B cell (primary cell): ENCODE results near the gene KRTAP5-9. TPM values are rescaled to one million over a fixed set of nuclear protein-coding genes. Genes with fewer than 3 reads are reported as not detected.
A peak's percentile ranks its signal among the peaks of the same experiment; 100 is the strongest.

Experiments
- ATAC-seq: fragments of 200-7000 bp; cut with Tn5 transposase; one replicate; pipeline ENCODE4 v1.10.0; 2021; ENCODE audit warnings: low read depth, mild to moderate bottlenecking, moderate number of reproducible peaks, moderate library complexity
- CTCF ChIA-PET: fragments of 350-600 bp; sonication (Branson Sonifier 250); formaldehyde crosslinking; loops from one replicate; lab custom pipeline; 2021; ENCODE audit warnings: antibody characterized with exemption, inconsistent platforms; lab: Charles Lee
- POLR2A ChIA-PET: fragments of 350-600 bp; sonication (Branson Sonifier 250); formaldehyde crosslinking; loops from one replicate; lab custom pipeline; 2021; ENCODE audit warnings: antibody characterized with exemption; lab: Charles Lee
- DNase-seq: peaks from one replicate; pipeline ENCODE4 v3.0.0; 2013
- H2AFZ ChIP-seq: 2 replicates; pipeline ENCODE4 v1.6.1; 2012; ENCODE audit warnings: mild to moderate bottlenecking, low read depth, low read length; ENCODE audit not compliant: insufficient read depth, poor library complexity, severe bottlenecking
- H3K27ac ChIP-seq, 2 donors: 1 replicate in 1 of 2; 2 replicates in 1 of 2; pipeline ENCODE4 v1.5.1; 2012 to 2013; ENCODE audit warnings: low read length in 2 of 2, mild to moderate bottlenecking in 2 of 2, moderate library complexity in 1 of 2
- H3K27me3 ChIP-seq, 4 experiments: fragments of 200-600 bp in 1 of 4; sonication (generic) in 1 of 4; replicated peaks in 1 of 4; 1 replicate in 2 of 4; 2 replicates in 2 of 4; pipeline versions ENCODE4 v1.6.1 to v1.7.0; 2013 to 2016; ENCODE audit warnings: low read length in 3 of 4, mild to moderate bottlenecking in 2 of 4, mixed read lengths in 1 of 4, moderate library complexity in 1 of 4; ENCODE audit not compliant: insufficient read depth in 4 of 4, control insufficient read depth in 3 of 4; ENCODE audit errors: control extremely low read depth in 1 of 4
- H3K36me3 ChIP-seq, 2 experiments: replicated peaks in 1 of 2; 1 replicate in 1 of 2; 2 replicates in 1 of 2; pipeline versions ENCODE4 v1.6.1 to v1.7.1; 2013; ENCODE audit warnings: low read length in 1 of 2; ENCODE audit not compliant: insufficient read depth in 2 of 2, control insufficient read depth in 1 of 2; ENCODE audit errors: control extremely low read depth in 1 of 2, extremely low read depth in 1 of 2
- H3K4me1 ChIP-seq, 2 donors: fragments of 200-600 bp in 1 of 2; sonication (generic) in 1 of 2; 1 replicate in 1 of 2; 2 replicates in 1 of 2; pipeline versions ENCODE4 v1.5.1 to v1.6.1; 2013 to 2017; ENCODE audit warnings: low read length in 2 of 2; ENCODE audit not compliant: control insufficient read depth in 2 of 2, insufficient read depth in 2 of 2
- H3K4me2 ChIP-seq: replicated peaks from 2 replicates; pipeline ENCODE3; 2012; ENCODE audit warnings: mild to moderate bottlenecking, low read depth, low read length; ENCODE audit not compliant: poor library complexity, severe bottlenecking
- H3K4me3 ChIP-seq, 5 experiments: fragments of 200-600 bp in 1 of 5; sonication (generic) in 1 of 5; 1 replicate in 3 of 5; 2 replicates in 2 of 5; pipeline versions ENCODE4 v1.5.1 to v1.7.0; 2011 to 2016; ENCODE audit warnings: low read length in 4 of 5, mild to moderate bottlenecking in 4 of 5, low read depth in 2 of 5, control low read depth in 1 of 5, moderate library complexity in 1 of 5; ENCODE audit not compliant: insufficient read depth in 1 of 5; ENCODE audit errors: control extremely low read depth in 1 of 5, extremely low read depth in 1 of 5
- H3K79me2 ChIP-seq: fragments of 200-600 bp; sonication (generic); one replicate; pipeline ENCODE4 v1.6.0; 2016; ENCODE audit warnings: low read length; ENCODE audit not compliant: control insufficient read depth, insufficient read depth
- H3K9ac ChIP-seq: fragments of 200-600 bp; sonication (generic); 2 replicates; pipeline ENCODE4 v1.6.1; 2017; ENCODE audit warnings: mild to moderate bottlenecking, low read length, moderate library complexity
- H3K9me3 ChIP-seq, 3 donors: one replicate each; pipeline versions ENCODE4 v1.6.1 to v1.7.1; 2013; ENCODE audit warnings: low read length in 2 of 3; ENCODE audit not compliant: control insufficient read depth in 2 of 3, insufficient read depth in 1 of 3; ENCODE audit errors: control extremely low read depth in 1 of 3
- H4K20me1 ChIP-seq: 2 replicates; pipeline ENCODE4 v1.6.0; 2012; ENCODE audit warnings: mild to moderate bottlenecking, low read length; ENCODE audit not compliant: insufficient read depth, control insufficient read depth, poor library complexity, severe bottlenecking
- H3K27ac Mint-ChIP-seq: one replicate; pipeline ENCODE4 v1.8.0; 2021; ENCODE audit warnings: mixed read lengths
- H3K27me3 Mint-ChIP-seq: one replicate; pipeline ENCODE4 v1.8.0; 2021; ENCODE audit warnings: mixed read lengths
- H3K4me1 Mint-ChIP-seq: one replicate; pipeline ENCODE4 v1.8.0; 2021; ENCODE audit warnings: mixed read lengths
- H3K4me3 Mint-ChIP-seq: one replicate; pipeline ENCODE4 v1.8.0; 2021; ENCODE audit warnings: mixed read lengths
- H3K9me3 Mint-ChIP-seq: one replicate; pipeline ENCODE4 v1.8.0; 2022; ENCODE audit warnings: mixed read lengths; ENCODE audit not compliant: insufficient read depth
- CTCF ChIP-seq: fragments of 200-600 bp; IDR thresholded peaks from one replicate; pipeline ENCODE4 v1.8.0; 2022; ENCODE audit warnings: antibody characterized with exemption, mild to moderate bottlenecking
- EZH2 ChIP-seq: IDR thresholded peaks from 2 replicates; pipeline ENCODE4 v1.6.1; 2012; ENCODE audit warnings: borderline replicate concordance, low read depth, mild to moderate bottlenecking, moderate library complexity, low read length; ENCODE audit not compliant: insufficient read depth, poor library complexity, severe bottlenecking
- WGBS: methylation state at CpG from one replicate; pipeline ENCODE4 v1.1.5; 2013; ENCODE audit warnings: missing lambda C conversion rate; ENCODE audit not compliant: insufficient coverage; 5-methylcytosine and 5-hydroxymethylcytosine counted together
- intact Hi-C: fragments of 100-400 bp; cut with micrococcal nuclease; formaldehyde crosslinking; loops from one replicate; pipeline ENCODE4 v1.10.0; 2022
- polyA plus RNA-seq: library from polyadenylated mRNA; depleted of rRNA; stranded (reverse); fragments of >200 nt; gene quantifications from 2 replicates; pipeline ENCODE4 v1.2.3, GENCODE V29; 2012
- total RNA-seq, 2 donors: library from RNA; stranded (reverse); fragments of 120-200 nt in 1 of 2; gene quantifications; 1 replicate in 1 of 2; 2 replicates in 1 of 2; pipeline versions ENCODE4 v1.2.3 to v1.2.4, GENCODE V29; 2013 to 2022

KRTAP5-9 gene
- total and polyA plus RNA-seq, 2 donors (not counting 1 experiment from before 2014, with no cell fraction given): 0.34 to 0.95 TPM

- no peak overlapping the region for H3K4me3 Mint-ChIP-seq
- no peak overlapping the region for H3K27ac Mint-ChIP-seq
- POLR2A ChIA-PET: no interaction called here
- peaks cover 45% of the 10 kb centered on the region for H3K27me3 Mint-ChIP-seq
- peaks cover 0 to 16% (median 11%) of the 10 kb centered on the region in 4 experiments for H3K27me3 ChIP-seq
- H3K4me1 Mint-ChIP-seq: no peaks in the 10 kb centered on the region
- H3K79me2 ChIP-seq: no peaks in the 10 kb centered on the region
- peak; percentile 41 for DNase-seq
- CTCF ChIA-PET: interaction anchor here (0.8 to 1.6 kb wide), 3 partner anchors 14 to 115 kb away, joined by 3 to 6 read pairs (median 3); partner anchors contain the start of gene DHCR7
- no peak overlapping the region for H3K4me2 ChIP-seq
- no peaks in the 10 kb centered on the region for H4K20me1 ChIP-seq
- TF ChIP-seq CTCF: peak; percentile 14
- TF ChIP-seq EZH2: no peak
- H3K9me3 ChIP-seq: no peaks in the 10 kb centered on the region
- peaks cover 2% of the 10 kb centered on the region for H3K9me3 Mint-ChIP-seq
- no peak overlapping the region for H3K27ac ChIP-seq
- H2AFZ ChIP-seq: no peak overlapping the region
- no peak overlapping the region for H3K4me3 ChIP-seq
- ATAC-seq: no peak
- intact Hi-C loops: loop anchor here (1.0 kb wide), 1 partner anchor 37 kb away; no protein-coding TSS in a partner anchor
- H3K9ac ChIP-seq: no peak overlapping the region
- 10% methylated on average over 7 of the region's 8 CpGs for WGBS
- no peaks in the 10 kb centered on the region for H3K36me3 ChIP-seq
- H3K4me1 ChIP-seq: peaks cover 0 to 4% of the 10 kb centered on the region in 2 donors
Measured at GRCh38 chr11:71563406-71563805, 15.2 kb downstream of the KRTAP5-9 start.

GRCh38 chr11:71564430-71564829 is 16.2 kb downstream of the KRTAP5-9 start:
- 87% methylated on average over 3 of the region's 4 CpGs for WGBS
- peaks cover 45% of the 10 kb centered on the region for H3K27me3 Mint-ChIP-seq
- no peaks in the 10 kb centered on the region for H3K4me1 Mint-ChIP-seq

More at GRCh38 chr11:71564430-71564829, 16.2 kb downstream of the KRTAP5-9 start:
- Histone ChIP-seq H3K4me2 (no peak overlapping the region), H3K4me1 (peaks cover 0 to 4% of the 10 kb centered on the region in 2 donors), H3K4me3 (no peak overlapping the region), H3K36me3 (no peaks in the 10 kb centered on the region), H3K9me3 (no peaks in the 10 kb centered on the region), H3K27me3 (peaks cover 0 to 16% (median 10%) of the 10 kb centered on the region in 4 experiments), H2AFZ (no peak overlapping the region), H4K20me1 (no peaks in the 10 kb centered on the region), H3K9ac (no peak overlapping the region), H3K79me2 (no peaks in the 10 kb centered on the region), H3K27ac (no peak overlapping the region)
- DNase-seq: no peak
- no peak for ATAC-seq
- POLR2A ChIA-PET: no interaction called here
- CTCF ChIA-PET: interaction anchor here (1.6 kb wide), 1 partner anchor 15 kb away, joined by 3 read pairs; no protein-coding TSS in a partner anchor
- intact Hi-C loops: no loop called here
- H3K4me3 Mint-ChIP-seq: no peak overlapping the region
- H3K27ac Mint-ChIP-seq: no peak overlapping the region
- H3K9me3 Mint-ChIP-seq: peaks cover 2% of the 10 kb centered on the region
- no peak for TF ChIP-seq EZH2
- TF ChIP-seq CTCF: no peak
